Measurements from ENCODE around the gene C18orf54.

GRCh38 chr18:54316071-54316820 is 41.5 kb upstream of the C18orf54 start:
- TF ChIP-seq CTCF (IDR thresholded peaks at IDR 0.05; ENCODE audit: low read length) (no peak), EZH2 (IDR thresholded peaks at IDR 0.05; ENCODE audit: borderline replicate concordance, low read length) (no peak)

Measured in OCI-LY1 (cell line).